T-helper 2 cell treated with Interferon-gamma antibody and Interleukin-4, amounts not matched to agents 5 μg/mL and 100 μg/mL, for 36 hours (primary cell): Measurements from ENCODE around the gene TRDMT1.
A peak's percentile ranks its signal among the peaks of the same experiment; 100 is the strongest.

ENCODE experiments used
- DNase-seq: peaks from one replicate; pipeline ENCODE4 v3.0.0; 2021; ENCODE audit warnings: low spot score
- H3K27ac Mint-ChIP-seq: one replicate; pipeline ENCODE4 v1.8.0; 2021; ENCODE audit warnings: mild to moderate bottlenecking, mixed read lengths
- H3K27me3 Mint-ChIP-seq: one replicate; pipeline ENCODE4 v1.8.0; 2021; ENCODE audit warnings: low read depth, mixed read lengths
- H3K36me3 Mint-ChIP-seq: one replicate; pipeline ENCODE4 v1.8.0; 2021; ENCODE audit warnings: low read depth, mixed read lengths
- H3K4me1 Mint-ChIP-seq: one replicate; pipeline ENCODE4 v1.8.0; 2021; ENCODE audit warnings: low read depth, mixed read lengths
- H3K4me3 Mint-ChIP-seq: one replicate; pipeline ENCODE4 v1.8.0; 2022; ENCODE audit warnings: mild to moderate bottlenecking, moderate library complexity, mixed read lengths
- H3K9me3 Mint-ChIP-seq: one replicate; pipeline ENCODE4 v1.8.0; 2021; ENCODE audit warnings: mixed read lengths

TRDMT1 gene

GRCh38 chr10:17190602-17191001 lies 10.9 kb downstream of the TRDMT1 start:
- no peaks in the 10 kb centered on the region for H3K27me3 Mint-ChIP-seq
- no peaks in the 10 kb centered on the region for H3K36me3 Mint-ChIP-seq
- H3K4me1 Mint-ChIP-seq: peaks cover 2% of the 10 kb centered on the region
- H3K4me3 Mint-ChIP-seq: no peak overlapping the region
- no peaks in the 10 kb centered on the region for H3K9me3 Mint-ChIP-seq
- no peak for DNase-seq
- no peak overlapping the region for H3K27ac Mint-ChIP-seq

DNA sequence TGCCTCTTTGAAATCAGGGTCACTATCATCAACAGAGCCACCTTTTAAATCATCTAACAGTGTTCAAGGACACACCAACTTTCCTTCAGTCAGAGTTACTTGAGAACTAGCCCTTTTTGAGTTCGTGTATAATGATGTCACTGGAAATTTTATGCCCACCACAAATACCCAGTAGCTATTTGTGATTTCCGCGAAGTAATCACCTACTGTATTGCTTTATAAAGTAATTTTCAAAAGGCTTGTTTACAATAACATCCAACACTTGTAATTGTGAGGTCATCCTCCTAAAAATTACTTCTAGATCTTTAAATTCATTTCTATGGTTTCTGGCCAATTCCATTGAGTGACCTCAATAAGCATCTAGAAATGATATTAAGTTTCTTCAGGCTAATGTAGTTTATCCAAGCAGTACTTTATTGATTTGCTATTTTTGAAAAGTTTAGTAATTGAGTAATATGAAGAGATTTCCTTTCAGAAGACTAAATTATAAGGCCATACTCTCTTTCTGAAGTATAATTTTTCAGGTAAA lies 12.8 kb downstream of the TRDMT1 start:
- peaks cover 2% of the 10 kb centered on the region for H3K4me1 Mint-ChIP-seq
- no peaks in the 10 kb centered on the region for H3K27me3 Mint-ChIP-seq
- H3K9me3 Mint-ChIP-seq: no peaks in the 10 kb centered on the region
- H3K4me3 Mint-ChIP-seq: no peak overlapping the region
- DNase-seq: no peak
- no peaks in the 10 kb centered on the region for H3K36me3 Mint-ChIP-seq
- no peak overlapping the region for H3K27ac Mint-ChIP-seq

DNA sequence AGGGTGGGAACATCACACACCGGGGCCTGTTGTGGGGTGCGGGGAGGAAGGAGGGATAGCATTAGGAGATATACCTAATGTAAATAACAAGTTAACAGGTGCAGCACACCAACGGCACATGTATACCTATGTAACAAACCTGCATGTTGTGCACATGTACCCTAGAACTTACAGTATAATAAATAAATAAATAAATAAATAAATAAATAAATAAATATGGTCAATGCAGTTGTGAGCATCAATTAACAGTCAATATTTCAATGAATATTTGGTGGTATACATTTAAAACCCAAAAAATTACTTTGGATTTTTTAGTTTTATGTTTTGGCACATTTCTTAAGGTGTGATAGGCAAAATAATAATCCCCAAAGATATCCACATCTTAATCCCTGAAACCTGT lies 15.6 kb downstream of the TRDMT1 start:
- H3K4me1 Mint-ChIP-seq: peaks cover 2% of the 10 kb centered on the region
- H3K27me3 Mint-ChIP-seq: no peaks in the 10 kb centered on the region
- no peak overlapping the region for H3K27ac Mint-ChIP-seq
- no peaks in the 10 kb centered on the region for H3K9me3 Mint-ChIP-seq
- DNase-seq: no peak
- no peak overlapping the region for H3K4me3 Mint-ChIP-seq
- H3K36me3 Mint-ChIP-seq: no peaks in the 10 kb centered on the region

GRCh38 chr10:17183110-17183509 lies 18.4 kb downstream of the TRDMT1 start:
- Mint-ChIP-seq H3K36me3 (no peaks in the 10 kb centered on the region), H3K27me3 (peaks cover 2% of the 10 kb centered on the region), H3K4me1 (no peaks in the 10 kb centered on the region), H3K9me3 (no peaks in the 10 kb centered on the region), H3K4me3 (no peak overlapping the region), H3K27ac (no peak overlapping the region)
- DNase-seq: no peak

DNA sequence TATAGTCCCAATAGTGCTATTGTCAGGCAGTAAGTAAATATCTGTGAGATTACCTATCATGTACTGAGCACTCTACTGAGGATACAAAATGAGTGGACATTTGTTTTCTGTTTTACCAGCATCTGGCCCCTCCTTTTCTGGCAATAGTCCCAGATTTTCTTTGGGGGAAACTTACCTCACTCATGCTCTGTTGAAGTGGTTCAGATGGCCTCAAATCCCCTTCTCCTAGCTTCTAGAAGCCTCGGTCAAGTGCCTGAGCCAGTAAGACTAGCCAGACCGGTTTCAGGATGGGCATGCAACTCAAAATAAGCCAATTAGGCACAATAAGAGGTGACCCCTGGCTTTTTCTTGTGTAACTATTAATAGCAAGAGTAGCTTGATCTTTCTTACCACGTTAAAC lies 19.7 kb downstream of the TRDMT1 start:
- Mint-ChIP-seq H3K4me1 (no peaks in the 10 kb centered on the region), H3K27ac (no peak overlapping the region), H3K4me3 (no peak overlapping the region), H3K9me3 (no peaks in the 10 kb centered on the region), H3K27me3 (peaks cover 2% of the 10 kb centered on the region), H3K36me3 (no peaks in the 10 kb centered on the region)
- no peak for DNase-seq

- no peak overlapping the region for H3K27ac Mint-ChIP-seq
- H3K9me3 Mint-ChIP-seq: no peaks in the 10 kb centered on the region
- no peaks in the 10 kb centered on the region for H3K36me3 Mint-ChIP-seq
- H3K27me3 Mint-ChIP-seq: peaks cover 2% of the 10 kb centered on the region
- H3K4me3 Mint-ChIP-seq: no peak overlapping the region
- no peaks in the 10 kb centered on the region for H3K4me1 Mint-ChIP-seq
- no peak for DNase-seq
These were observed 20.4 kb downstream of the TRDMT1 start for GRCh38 chr10:17181110-17181509.

DNA sequence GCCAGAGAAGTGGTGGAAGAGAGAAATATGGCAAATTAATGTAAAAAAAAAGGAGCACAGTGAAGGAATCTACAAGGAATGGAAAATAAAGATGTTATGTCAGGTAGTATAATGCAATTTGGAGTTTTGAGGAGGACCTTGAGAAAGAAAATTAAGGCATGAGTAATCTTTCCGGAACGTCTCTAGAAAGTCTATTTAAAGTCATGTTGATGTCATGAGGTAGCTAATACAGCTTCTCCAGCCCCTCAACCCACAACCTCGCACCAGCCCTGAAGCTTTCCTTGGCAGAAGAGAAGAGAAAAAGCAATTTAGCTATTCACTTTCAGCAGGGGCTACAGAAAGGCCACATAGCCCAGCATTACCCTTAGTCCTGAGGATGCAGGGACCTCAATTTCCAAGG lies 22.5 kb downstream of the TRDMT1 start:
- Mint-ChIP-seq H3K4me1 (peaks cover 7% of the 10 kb centered on the region), H3K36me3 (no peaks in the 10 kb centered on the region), H3K9me3 (no peaks in the 10 kb centered on the region), H3K27me3 (peaks cover 2% of the 10 kb centered on the region), H3K27ac (no peak overlapping the region), H3K4me3 (no peak overlapping the region)
- DNase-seq: no peak

- H3K9me3 Mint-ChIP-seq: no peaks in the 10 kb centered on the region
- H3K4me3 Mint-ChIP-seq: no peak overlapping the region
- no peaks in the 10 kb centered on the region for H3K36me3 Mint-ChIP-seq
- peaks cover 2% of the 10 kb centered on the region for H3K27me3 Mint-ChIP-seq
- DNase-seq: no peak
- H3K4me1 Mint-ChIP-seq: peaks cover 7% of the 10 kb centered on the region
- H3K27ac Mint-ChIP-seq: no peak overlapping the region
These were observed 23.5 kb downstream of the TRDMT1 start for GRCh38 chr10:17178006-17178405.

GRCh38 chr10:17177014-17177413 lies 24.5 kb downstream of the TRDMT1 start:
- no peak overlapping the region for H3K27ac Mint-ChIP-seq
- H3K4me3 Mint-ChIP-seq: no peak overlapping the region
- H3K9me3 Mint-ChIP-seq: no peaks in the 10 kb centered on the region
- H3K36me3 Mint-ChIP-seq: no peaks in the 10 kb centered on the region
- H3K27me3 Mint-ChIP-seq: peaks cover 2% of the 10 kb centered on the region
- DNase-seq: no peak
- H3K4me1 Mint-ChIP-seq: peaks cover 7% of the 10 kb centered on the region

GRCh38 chr10:17176091-17176490 lies 25.4 kb downstream of the TRDMT1 start:
- no peaks in the 10 kb centered on the region for H3K9me3 Mint-ChIP-seq
- no peak overlapping the region for H3K27ac Mint-ChIP-seq
- H3K4me1 Mint-ChIP-seq: peaks cover 7% of the 10 kb centered on the region
- H3K4me3 Mint-ChIP-seq: no peak overlapping the region
- DNase-seq: no peak
- H3K36me3 Mint-ChIP-seq: peaks cover 1% of the 10 kb centered on the region
- H3K27me3 Mint-ChIP-seq: peaks cover 2% of the 10 kb centered on the region

- peaks cover 1% of the 10 kb centered on the region for H3K27me3 Mint-ChIP-seq
- peaks cover 7% of the 10 kb centered on the region for H3K4me1 Mint-ChIP-seq
- H3K36me3 Mint-ChIP-seq: peaks cover 1% of the 10 kb centered on the region
- no peak for DNase-seq
- H3K9me3 Mint-ChIP-seq: no peaks in the 10 kb centered on the region
- peak overlapping the region; percentile 53 for H3K4me3 Mint-ChIP-seq
- H3K27ac Mint-ChIP-seq: no peak overlapping the region
These were observed 25.9 kb downstream of the TRDMT1 start for GRCh38 chr10:17175551-17175950.

DNA sequence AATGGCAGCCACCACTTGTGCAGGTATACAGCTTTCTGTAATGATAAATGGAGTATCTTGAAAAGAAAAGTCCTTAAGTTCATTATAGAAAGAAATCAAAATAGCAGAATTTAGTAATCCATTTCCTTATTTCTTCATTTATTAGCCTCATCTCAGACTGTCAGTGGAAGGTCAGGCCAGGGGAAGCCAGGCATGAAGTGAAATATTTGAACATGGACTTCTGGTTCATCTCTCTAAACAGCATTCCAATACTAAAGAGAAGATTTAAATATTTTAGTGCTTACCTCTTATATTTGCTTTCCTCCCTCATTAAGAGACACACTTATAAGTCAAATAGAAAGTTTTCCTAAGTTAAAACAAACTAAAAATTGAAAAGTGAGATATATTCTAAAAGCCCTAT lies 26.8 kb downstream of the TRDMT1 start:
- no peak overlapping the region for H3K4me3 Mint-ChIP-seq
- peaks cover 1% of the 10 kb centered on the region for H3K36me3 Mint-ChIP-seq
- DNase-seq: no peak
- no peak overlapping the region for H3K27ac Mint-ChIP-seq
- H3K27me3 Mint-ChIP-seq: no peaks in the 10 kb centered on the region
- no peaks in the 10 kb centered on the region for H3K9me3 Mint-ChIP-seq
- peaks cover 7% of the 10 kb centered on the region for H3K4me1 Mint-ChIP-seq

GRCh38 chr10:17171141-17171641 lies 30.3 kb downstream of the TRDMT1 start:
- H3K27me3 Mint-ChIP-seq: no peaks in the 10 kb centered on the region
- no peak for DNase-seq
- peaks cover 7% of the 10 kb centered on the region for H3K4me1 Mint-ChIP-seq
- H3K36me3 Mint-ChIP-seq: peaks cover 1% of the 10 kb centered on the region
- no peaks in the 10 kb centered on the region for H3K9me3 Mint-ChIP-seq
- no peak overlapping the region for H3K4me3 Mint-ChIP-seq
- H3K27ac Mint-ChIP-seq: no peak overlapping the region

- H3K4me3 Mint-ChIP-seq: no peak overlapping the region
- peaks cover under 1% of the 10 kb centered on the region for H3K9me3 Mint-ChIP-seq
- no peak for DNase-seq
- no peaks in the 10 kb centered on the region for H3K4me1 Mint-ChIP-seq
- H3K27me3 Mint-ChIP-seq: no peaks in the 10 kb centered on the region
- no peak overlapping the region for H3K27ac Mint-ChIP-seq
- peaks cover 1% of the 10 kb centered on the region for H3K36me3 Mint-ChIP-seq
These were observed 31.7 kb downstream of the TRDMT1 start for GRCh38 chr10:17169803-17170202.

DNA sequence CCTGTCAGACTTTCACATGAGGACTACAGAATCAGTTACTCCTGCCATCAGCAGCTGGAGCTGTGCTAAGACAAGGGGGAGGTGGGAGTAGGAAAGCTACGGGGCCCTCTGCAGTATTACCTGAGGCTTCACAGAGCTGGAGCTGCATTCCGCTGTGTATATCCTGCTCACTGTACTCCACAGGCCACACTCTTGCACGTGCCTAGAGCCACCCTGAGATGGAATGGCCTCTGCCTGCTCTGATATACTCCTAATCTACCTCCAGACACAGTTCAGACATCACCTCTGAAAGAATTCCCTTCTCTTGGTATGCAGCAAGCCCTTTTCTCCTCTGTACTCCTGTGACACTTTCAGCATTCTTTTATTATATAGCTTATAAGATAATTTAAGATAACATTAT lies 34.8 kb downstream of the TRDMT1 start:
- no peaks in the 10 kb centered on the region for H3K27me3 Mint-ChIP-seq
- no peaks in the 10 kb centered on the region for H3K4me1 Mint-ChIP-seq
- H3K4me3 Mint-ChIP-seq: no peak overlapping the region
- peaks cover 6% of the 10 kb centered on the region for H3K9me3 Mint-ChIP-seq
- peaks cover 1% of the 10 kb centered on the region for H3K36me3 Mint-ChIP-seq
- no peak for DNase-seq
- no peak overlapping the region for H3K27ac Mint-ChIP-seq
